Stimulated activated CD4-positive, alpha-beta T cell treated with anti-CD3 and anti-CD28 coated beads, Interleukin-1b, Interleukin-23, amount 100 ng/mL, for 24 hours (primary cell): Measurements from ENCODE around the gene PPIP5K2.
"Not testable (repeated sequence)": the region's sequence is repeated elsewhere in the genome, so short reads cannot be mapped to it uniquely, and the experiment has no call there.

ENCODE experiments used
- DNase-seq, 4 experiments: peaks; one replicate each; pipeline ENCODE4 v3.0.0-alpha.2; 2020; ENCODE audit warnings: low read depth in 4 of 4, low spot score in 1 of 4

The PPIP5K2 gene

GRCh38 chr5:103205991-103206700 lies 86.0 kb downstream of the PPIP5K2 start:
- no peak for DNase-seq

GRCh38 chr5:103207011-103207410 lies 86.9 kb downstream of the PPIP5K2 start:
- DNase-seq, result no peak

DNA sequence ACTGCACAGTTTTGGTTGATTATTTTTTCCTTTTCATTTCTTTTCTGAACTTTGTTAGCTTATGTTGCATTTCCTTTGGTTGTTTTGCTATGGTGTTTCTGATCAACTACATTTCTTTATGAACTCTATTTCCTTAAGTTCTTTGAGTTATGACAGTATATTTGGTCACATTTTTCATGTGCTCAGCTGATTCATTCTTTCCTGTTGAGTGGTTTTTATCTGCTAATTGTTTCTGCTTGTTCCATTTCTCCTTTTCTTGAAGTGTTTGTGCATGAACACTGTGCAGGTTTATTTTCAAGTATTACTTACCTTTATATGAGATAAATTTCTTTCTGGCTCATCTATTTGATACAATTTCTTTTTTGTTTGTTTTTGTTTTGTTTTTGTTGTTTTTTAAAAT lies 87.6 kb downstream of the PPIP5K2 start:
- DNase-seq, result no peak

- no peak for DNase-seq
Observed at GRCh38 chr5:103208460-103208859, 88.4 kb downstream of the PPIP5K2 start.

DNA sequence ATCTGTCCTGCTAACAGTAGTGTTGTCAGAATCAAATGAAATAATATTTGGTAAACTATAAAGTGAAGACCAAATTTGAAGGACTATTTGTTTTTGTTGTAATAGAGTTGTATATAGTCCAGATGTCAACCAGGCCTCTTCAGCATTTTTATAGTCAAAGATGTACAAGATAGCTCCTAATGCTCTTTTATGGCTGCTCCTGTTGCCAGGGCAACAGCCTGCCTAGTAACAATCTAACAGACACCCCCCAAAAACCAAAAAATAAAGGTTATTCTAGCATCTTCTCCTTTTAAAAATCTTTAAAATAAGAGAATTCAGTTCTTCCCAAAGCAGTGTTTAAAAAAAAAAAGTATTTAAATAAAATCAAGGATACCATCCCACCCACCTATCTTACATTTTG lies 89.0 kb downstream of the PPIP5K2 start:
- DNase-seq, result no peak

DNA sequence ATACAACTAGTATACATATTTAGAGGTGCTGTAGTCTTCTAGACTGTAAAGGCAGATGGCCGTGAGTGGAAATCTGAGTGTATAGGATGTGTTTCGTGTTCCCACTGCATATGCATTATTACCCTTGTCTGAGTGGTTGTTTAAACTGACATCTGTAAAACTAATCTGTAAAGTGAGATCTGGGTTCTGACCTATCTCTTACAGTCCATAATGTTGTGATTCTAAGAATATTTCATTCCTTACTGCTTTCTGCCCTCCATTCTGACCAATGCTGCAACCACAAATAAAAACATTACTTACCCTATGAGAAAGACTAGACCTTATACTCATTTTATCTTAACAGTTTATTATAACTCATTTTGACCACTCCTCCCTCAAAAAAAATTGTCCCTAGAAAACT lies 90.9 kb downstream of the PPIP5K2 start:
- DNase-seq, result no peak

GRCh38 chr5:103211576-103212561 lies 91.8 kb downstream of the PPIP5K2 start:
- DNase-seq, result no peak

- no peak for DNase-seq
Observed at GRCh38 chr5:103216137-103216536, 96.0 kb downstream of the PPIP5K2 start.

GRCh38 chr5:103216697-103217096 lies 96.6 kb downstream of the PPIP5K2 start:
- DNase-seq, result no peak

- no peak for DNase-seq
Observed at GRCh38 chr5:103217101-103217500, 97.0 kb downstream of the PPIP5K2 start.

GRCh38 chr5:103218164-103218563 lies 98.1 kb downstream of the PPIP5K2 start:
- DNase-seq, result no peak

GRCh38 chr5:103219074-103219473 lies 99.0 kb downstream of the PPIP5K2 start:
- not testable (repeated sequence) for DNase-seq

GRCh38 chr5:103223031-103223955 lies 103.2 kb downstream of the PPIP5K2 start:
- DNase-seq, result no peak

DNA sequence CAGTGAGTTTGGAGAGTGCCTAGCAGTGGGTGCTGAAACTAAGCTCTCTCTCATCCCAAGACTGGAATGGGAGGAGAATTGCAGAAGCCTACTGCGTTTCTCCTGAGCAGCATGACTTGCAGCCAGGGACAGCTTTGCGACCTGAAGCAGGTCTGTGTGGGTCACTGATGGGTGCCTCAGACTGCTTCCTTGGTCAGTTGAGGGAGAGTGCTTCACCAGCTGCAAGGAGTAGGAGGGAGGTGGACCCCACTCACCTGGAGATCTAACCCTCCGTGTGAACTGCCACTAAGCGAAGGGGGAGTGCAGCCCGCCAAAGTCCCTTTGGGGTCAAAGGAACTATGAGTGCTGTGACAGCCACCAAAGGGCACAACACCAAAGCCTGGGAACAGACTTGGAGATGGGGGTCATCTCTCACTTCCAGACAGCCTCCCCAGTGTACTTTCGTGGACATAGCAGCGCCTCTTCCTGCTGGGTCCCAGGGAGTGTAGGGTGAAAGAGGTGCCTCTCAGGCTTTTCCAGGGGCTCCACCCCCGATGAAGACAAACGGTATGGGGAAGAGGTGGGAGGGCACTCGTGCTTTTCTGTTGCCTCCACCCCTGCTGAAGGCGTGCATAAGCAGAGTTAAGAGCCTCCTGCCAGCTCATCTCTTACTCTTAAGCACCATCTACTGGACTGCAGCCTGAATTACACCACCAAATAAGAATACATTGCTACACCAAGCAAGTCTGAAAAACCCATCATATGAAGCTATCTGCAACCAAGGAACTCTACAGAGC lies 104.2 kb downstream of the PPIP5K2 start:
- peak in 3 of 4 experiments; percentile 1 to 10 (median 8) for DNase-seq

- no peak for DNase-seq
Observed at GRCh38 chr5:103224894-103225246, 104.8 kb downstream of the PPIP5K2 start.

GRCh38 chr5:103228061-103228460 lies 108.0 kb downstream of the PPIP5K2 start:
- DNase-seq, result no peak

DNA sequence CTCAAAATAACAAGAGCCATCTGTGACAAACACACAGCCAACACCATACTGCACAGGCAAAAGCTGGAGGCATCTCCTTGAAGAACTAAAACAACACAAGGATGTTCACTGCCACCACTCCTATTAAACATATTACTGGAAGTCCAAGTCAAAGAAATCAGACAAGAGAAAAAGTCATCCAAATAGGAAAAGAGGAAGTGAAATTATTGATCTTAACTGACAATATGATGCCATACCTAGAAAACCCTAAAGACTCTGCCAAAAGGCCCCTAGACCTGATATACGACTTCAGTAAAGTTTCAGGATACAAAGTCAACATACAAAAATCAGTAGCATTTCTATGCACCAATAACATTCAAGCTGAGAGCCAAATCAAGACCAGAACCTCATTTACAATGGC lies 108.5 kb downstream of the PPIP5K2 start:
- no peak for DNase-seq

DNA sequence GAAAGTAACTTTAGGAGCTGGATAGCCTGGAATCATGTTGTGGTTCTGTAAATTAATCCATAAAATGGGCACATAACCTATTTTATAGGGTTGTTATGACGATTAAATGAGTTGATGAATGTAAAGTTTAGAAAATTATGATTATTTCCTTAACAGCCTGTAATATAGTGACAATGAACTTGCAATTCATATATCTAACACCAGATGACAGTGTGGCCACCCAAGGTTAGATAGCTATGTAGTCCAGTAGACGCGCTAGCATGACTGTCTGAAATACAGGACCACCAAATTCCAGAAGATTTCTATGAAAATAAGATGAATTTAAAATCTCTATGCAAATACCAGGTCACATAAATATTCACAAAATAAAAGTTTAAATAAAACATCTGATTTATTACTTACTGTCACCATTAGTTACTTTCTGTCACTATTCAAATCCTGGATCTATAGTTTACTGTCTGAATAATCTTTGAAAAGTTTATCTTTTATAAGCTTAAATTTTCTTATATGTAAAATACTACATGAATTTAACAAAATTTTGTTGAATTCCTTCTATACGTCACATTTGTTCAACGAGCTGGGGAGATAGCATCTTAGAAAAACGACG lies 112.4 kb downstream of the PPIP5K2 start:
- no peak for DNase-seq

GRCh38 chr5:103234239-103234975 lies 114.3 kb downstream of the PPIP5K2 start:
- no peak for DNase-seq
